ENCODE results near the gene PLCD3.

DNA sequence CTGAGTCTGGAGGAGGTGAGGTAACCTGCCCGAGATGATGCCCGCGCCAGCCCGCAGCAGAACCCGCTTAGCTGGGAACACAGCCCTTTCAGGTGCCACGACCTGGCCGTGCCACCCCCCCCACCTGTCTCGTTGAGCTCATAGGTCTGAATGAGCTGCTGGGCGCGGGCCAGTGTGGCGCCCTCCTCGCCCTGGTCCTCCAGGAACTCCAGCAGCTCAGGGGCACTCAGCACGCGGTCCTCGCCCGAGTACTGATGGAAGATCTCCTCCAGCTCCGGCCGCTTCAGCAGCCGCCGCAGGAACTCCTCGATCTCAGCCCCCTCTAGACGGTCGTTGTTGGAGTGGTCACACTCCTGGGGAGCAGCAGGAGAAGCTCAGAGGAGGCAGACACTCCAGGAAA lies 13.6 kb downstream of the PLCD3 start:
- no peak for TF ChIP-seq POLR2A (IDR thresholded peaks at IDR 0.05)
- no peak for TF ChIP-seq CTCF (IDR thresholded peaks at IDR 0.05)
- TF ChIP-seq POLR2AphosphoS5 (IDR thresholded peaks at IDR 0.05; ENCODE audit: insufficient read depth in 1 of 2, low read depth in 1 of 2), result no peak
